HEK293T (cell line): Measurements from ENCODE around the gene LSP1.

Source experiments
- ARNT ChIP-seq: fragments of 450-650 bp; IDR thresholded peaks from 2 replicates; pipeline ENCODE4 v1.6.1; 2017; ENCODE audit warnings: mild to moderate bottlenecking
- ELF4 ChIP-seq: fragments of 450-650 bp; IDR thresholded peaks from 2 replicates; pipeline ENCODE4 v1.6.1; 2017; ENCODE audit warnings: antibody characterized with exemption
- FOXA1 ChIP-seq: fragments of 450-650 bp; IDR thresholded peaks from 2 replicates; pipeline ENCODE4 v1.6.1; 2016; ENCODE audit warnings: mild to moderate bottlenecking
- FOXK2 ChIP-seq: fragments of 450-650 bp; IDR thresholded peaks from 2 replicates; pipeline ENCODE4 v1.6.1; 2016; ENCODE audit warnings: mild to moderate bottlenecking
- HDGF ChIP-seq: fragments of 450-650 bp; IDR thresholded peaks from 2 replicates; pipeline ENCODE4 v1.6.1; 2017; ENCODE audit warnings: antibody characterized with exemption, borderline replicate concordance
- LEF1 ChIP-seq: fragments of 450-650 bp; IDR thresholded peaks from 2 replicates; pipeline ENCODE4 v1.6.1; 2017; ENCODE audit warnings: mild to moderate bottlenecking, borderline replicate concordance
- SP1 ChIP-seq: fragments of 450-650 bp; IDR thresholded peaks from 2 replicates; pipeline ENCODE4 v1.6.1; 2017
- TARDBP ChIP-seq: fragments of 450-650 bp; IDR thresholded peaks from 2 replicates; pipeline ENCODE4 v1.6.1; 2016
- TF ChIP-seq, protein P1 (sequence below): fragments of 450-650 bp; IDR thresholded peaks from 2 replicates; pipeline ENCODE4 v1.6.1; 2016

DNA sequence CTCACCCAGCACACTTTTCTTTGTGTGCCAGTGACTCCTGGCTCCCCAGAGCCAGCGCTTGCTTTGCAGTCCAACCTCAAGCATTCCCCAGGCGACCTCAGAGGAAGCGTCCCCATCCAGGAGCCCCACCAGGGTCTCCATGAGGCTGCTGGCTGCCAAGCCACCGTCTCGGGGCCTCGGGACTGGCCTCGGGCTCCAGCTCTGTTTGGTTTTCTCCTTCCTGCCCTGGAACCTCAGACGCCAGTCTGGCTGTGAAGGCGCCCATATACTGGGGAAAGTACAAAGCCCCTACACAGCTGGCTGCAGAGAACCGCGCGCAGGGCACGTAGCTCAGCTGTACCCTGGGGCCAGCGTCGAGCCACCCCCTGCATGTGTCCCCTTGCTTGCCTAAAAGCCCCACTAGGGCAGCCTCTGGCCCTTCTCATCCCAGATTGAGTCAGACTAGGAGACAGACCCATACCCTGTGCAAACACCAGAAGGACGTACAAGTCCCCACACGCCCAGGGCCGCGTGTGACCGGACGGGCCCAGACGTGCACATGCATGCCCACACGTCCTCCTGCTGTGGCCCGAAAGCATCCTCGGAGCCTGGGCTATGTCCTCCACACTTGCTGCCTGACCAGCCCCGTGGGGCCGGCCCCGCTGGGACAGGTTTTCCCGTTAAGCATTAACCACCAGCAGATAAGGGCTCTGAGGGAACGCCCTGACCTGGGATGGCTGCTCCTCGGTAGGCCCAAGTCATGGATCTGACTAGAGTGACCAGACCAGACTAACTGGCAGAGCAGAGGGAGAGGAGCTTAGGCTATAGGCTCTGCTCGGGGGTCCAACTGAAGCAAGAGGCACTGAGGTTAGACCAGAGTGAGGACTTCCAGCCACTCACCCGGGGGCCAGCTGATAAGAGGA, 22.3 kb upstream of the LSP1 start:
- TF ChIP-seq TARDBP (no peak), SP1 (no peak), LEF1 (no peak), FOXA1 (no peak), FOXK2 (no peak), ARNT (no peak), HDGF (no peak), ELF4 (no peak)
- TF ChIP-seq, protein P1, sequence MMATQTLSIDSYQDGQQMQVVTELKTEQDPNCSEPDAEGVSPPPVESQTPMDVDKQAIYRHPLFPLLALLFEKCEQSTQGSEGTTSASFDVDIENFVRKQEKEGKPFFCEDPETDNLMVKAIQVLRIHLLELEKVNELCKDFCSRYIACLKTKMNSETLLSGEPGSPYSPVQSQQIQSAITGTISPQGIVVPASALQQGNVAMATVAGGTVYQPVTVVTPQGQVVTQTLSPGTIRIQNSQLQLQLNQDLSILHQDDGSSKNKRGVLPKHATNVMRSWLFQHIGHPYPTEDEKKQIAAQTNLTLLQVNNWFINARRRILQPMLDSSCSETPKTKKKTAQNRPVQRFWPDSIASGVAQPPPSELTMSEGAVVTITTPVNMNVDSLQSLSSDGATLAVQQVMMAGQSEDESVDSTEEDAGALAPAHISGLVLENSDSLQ = no peak
